Neural cell (in vitro differentiated cells): ENCODE data around the gene DOCK7. TPM values are rescaled to one million over a fixed set of nuclear protein-coding genes. Genes with fewer than 3 reads are reported as not detected.

Source experiments
- H2AFZ ChIP-seq: fragments of 200-600, 300-800 bp; sonication (generic), shearing (Covaris generic); 2 replicates; pipeline ENCODE4 v1.6.0; 2014; ENCODE audit warnings: low read depth, mild to moderate bottlenecking, antibody characterized with exemption, low read length, moderate library complexity
- H3F3A ChIP-seq: fragments of 200-600 bp; shearing (Covaris generic); 2 replicates; pipeline ENCODE4 v1.6.1; 2016; ENCODE audit warnings: mild to moderate bottlenecking, moderate library complexity, mixed read lengths, antibody characterized with exemption, low read length; ENCODE audit not compliant: insufficient read depth, poor library complexity, severe bottlenecking
- H3K27ac ChIP-seq: fragments of 200-600, 300-800 bp; sonication (generic), shearing (Covaris generic); 2 replicates; pipeline ENCODE4 v1.5.1; 2014; ENCODE audit warnings: mild to moderate bottlenecking, low read length, moderate library complexity
- H3K27me3 ChIP-seq: fragments of 300-800, 200-600 bp; sonication (generic), shearing (Covaris generic); 2 replicates; pipeline ENCODE4 v1.6.0; 2014; ENCODE audit warnings: mild to moderate bottlenecking, low read depth, low read length, moderate library complexity; ENCODE audit not compliant: insufficient read depth
- H3K36me3 ChIP-seq: fragments of 300-800, 200-600 bp; sonication (generic), shearing (Covaris generic); 2 replicates; pipeline ENCODE4 v1.5.1; 2014; ENCODE audit warnings: mild to moderate bottlenecking, antibody characterized with exemption, low read length, moderate library complexity; ENCODE audit not compliant: insufficient read depth
- H3K4me2 ChIP-seq: fragments of 300-800, 200-600 bp; sonication (generic), shearing (Covaris generic); 2 replicates; pipeline ENCODE4 v1.6.0; 2014; ENCODE audit warnings: mild to moderate bottlenecking, low read length
- H3K4me3 ChIP-seq: fragments of 300-800, 200-600 bp; sonication (generic), shearing (Covaris generic); 2 replicates; pipeline ENCODE4 v1.5.1; 2014; ENCODE audit warnings: mild to moderate bottlenecking, low read length, moderate library complexity
- H3K79me2 ChIP-seq: fragments of 200-600 bp; shearing (Covaris generic); replicated peaks from 2 replicates; pipeline ENCODE4 v1.6.0; 2014; ENCODE audit warnings: mild to moderate bottlenecking, low read length, moderate library complexity; ENCODE audit not compliant: insufficient read depth
- H3K9ac ChIP-seq: fragments of 300-800, 200-600 bp; sonication (generic), shearing (Covaris generic); 2 replicates; pipeline ENCODE4 v1.6.1; 2016; ENCODE audit warnings: mild to moderate bottlenecking, low read length, mixed read lengths
- H3K9me2 ChIP-seq: fragments of 200-600 bp; shearing (Covaris generic); 2 replicates; pipeline ENCODE4 v1.6.1; 2016; ENCODE audit warnings: mild to moderate bottlenecking, low read length, mixed read lengths; ENCODE audit not compliant: insufficient read depth
- H3K9me3 ChIP-seq: fragments of 200-600, 300-800 bp; sonication (generic), shearing (Covaris generic); 2 replicates; pipeline ENCODE4 v1.6.1; 2016; ENCODE audit warnings: mild to moderate bottlenecking, mixed run types, low read length, moderate library complexity, mixed read lengths
- H4K20me1 ChIP-seq: fragments of 200-600 bp; shearing (Covaris generic); 2 replicates; pipeline ENCODE4 v1.6.1; 2016; ENCODE audit warnings: mild to moderate bottlenecking, mixed run types; ENCODE audit not compliant: insufficient read depth
- CTCF ChIP-seq: fragments of 450-650 bp; IDR thresholded peaks from 2 replicates; pipeline ENCODE4 v1.5.1; 2014; ENCODE audit warnings: antibody characterized with exemption, mild to moderate bottlenecking, moderate library complexity; ENCODE audit not compliant: poor library complexity, severe bottlenecking
- EP300 ChIP-seq: fragments of 450-650 bp; conservative IDR thresholded peaks from 2 replicates; pipeline ENCODE4 v1.6.1; 2014; ENCODE audit warnings: antibody characterized with exemption, mild to moderate bottlenecking, moderate library complexity; ENCODE audit not compliant: poor library complexity, severe bottlenecking
- EZH2 ChIP-seq: fragments of 200-600, 300-800 bp; shearing (Covaris generic), sonication (generic); IDR thresholded peaks from 2 replicates; pipeline ENCODE4 v1.6.1; 2014; ENCODE audit warnings: antibody characterized with exemption, low read length, borderline replicate concordance, mild to moderate bottlenecking; ENCODE audit not compliant: insufficient read depth, poor library complexity, severe bottlenecking
- MXI1 ChIP-seq: fragments of 450-650 bp; conservative IDR thresholded peaks from 2 replicates; pipeline ENCODE4 v1.6.1; 2014; ENCODE audit warnings: antibody characterized with exemption, mild to moderate bottlenecking; ENCODE audit not compliant: poor library complexity, severe bottlenecking
- POLR2AphosphoS5 ChIP-seq: IDR thresholded peaks from 2 replicates; pipeline ENCODE4 v1.6.1; 2012
- RAD21 ChIP-seq: fragments of 450-650 bp; conservative IDR thresholded peaks from 2 replicates; pipeline ENCODE4 v1.6.1; 2014; ENCODE audit warnings: antibody characterized with exemption, mild to moderate bottlenecking, moderate library complexity
- REST ChIP-seq: IDR thresholded peaks from 2 replicates; pipeline ENCODE4 v1.6.1; 2012; ENCODE audit warnings: borderline replicate concordance
- SMC3 ChIP-seq: fragments of 450-650 bp; conservative IDR thresholded peaks from 2 replicates; pipeline ENCODE4 v1.6.1; 2014; ENCODE audit warnings: antibody characterized with exemption, mild to moderate bottlenecking, moderate library complexity; ENCODE audit not compliant: poor library complexity
- TAF1 ChIP-seq: IDR thresholded peaks from 2 replicates; pipeline ENCODE4 v1.6.1; 2012; ENCODE audit warnings: low read depth
- polyA plus RNA-seq: library from polyadenylated mRNA; depleted of rRNA; stranded (reverse); fragments of >200 nt; gene quantifications from 2 replicates; pipeline ENCODE4 v1.2.3, GENCODE V29; 2014

The DOCK7 gene
- polyA plus RNA-seq, 1 donor from 2014 or later = 129 TPM

- no peaks in the 10 kb centered on the region for H3K9me2 ChIP-seq
- no peaks in the 10 kb centered on the region for H4K20me1 ChIP-seq
- no peaks in the 10 kb centered on the region for H3K9me3 ChIP-seq
- H3K4me3 ChIP-seq = no peak overlapping the region
- no peak overlapping the region for H3K4me2 ChIP-seq
- no peaks in the 10 kb centered on the region for H3F3A ChIP-seq
- H3K79me2 ChIP-seq = no peaks in the 10 kb centered on the region
- no peak overlapping the region for H2AFZ ChIP-seq
- H3K27ac ChIP-seq = no peak overlapping the region
- H3K27me3 ChIP-seq = no peaks in the 10 kb centered on the region
- TF ChIP-seq CTCF = no peak
- no peak for TF ChIP-seq MXI1
- TF ChIP-seq SMC3 = no peak
- TF ChIP-seq POLR2AphosphoS5 = no peak
- TF ChIP-seq EP300 = no peak
- TF ChIP-seq REST = no peak
- TF ChIP-seq TAF1 = no peak
- TF ChIP-seq EZH2 = no peak
- peaks cover 6% of the 10 kb centered on the region for H3K36me3 ChIP-seq
- no peak overlapping the region for H3K9ac ChIP-seq
These were observed 66.3 kb downstream of the DOCK7 start for GRCh38 chr1:62621907-62622306.

GRCh38 chr1:62613890-62614289 lies 74.3 kb downstream of the DOCK7 start:
- Histone ChIP-seq H3K27me3 (no peaks in the 10 kb centered on the region), H3K9me3 (no peaks in the 10 kb centered on the region), H4K20me1 (no peaks in the 10 kb centered on the region), H2AFZ (no peak overlapping the region), H3K9ac (no peak overlapping the region), H3K4me2 (no peak overlapping the region), H3K79me2 (no peaks in the 10 kb centered on the region), H3K4me3 (no peak overlapping the region), H3K27ac (no peak overlapping the region), H3K9me2 (no peaks in the 10 kb centered on the region), H3F3A (no peaks in the 10 kb centered on the region), H3K36me3 (peaks cover 6% of the 10 kb centered on the region)
- no peak for TF ChIP-seq REST
- TF ChIP-seq CTCF = no peak
- no peak for TF ChIP-seq EZH2
- TF ChIP-seq POLR2AphosphoS5 = no peak
- no peak for TF ChIP-seq RAD21
- no peak for TF ChIP-seq MXI1
- TF ChIP-seq SMC3 = no peak
- no peak for TF ChIP-seq EP300
- TF ChIP-seq TAF1 = no peak
